IPS-18a (cell line): ENCODE measurements around the gene GLRX.

Experiments
- H3K27ac ChIP-seq: one replicate; pipeline ENCODE4 v1.5.1; 2013; ENCODE audit warnings: low read length
- H3K27me3 ChIP-seq: one replicate; pipeline ENCODE4 v1.6.1; 2013; ENCODE audit warnings: mild to moderate bottlenecking, low read length; ENCODE audit not compliant: control insufficient read depth, insufficient read depth
- H3K36me3 ChIP-seq: one replicate; pipeline ENCODE4 v1.6.1; 2013; ENCODE audit warnings: low read depth, low read length; ENCODE audit not compliant: control insufficient read depth
- H3K4me1 ChIP-seq: one replicate; pipeline ENCODE4 v1.6.1; 2013; ENCODE audit warnings: low read depth, low read length; ENCODE audit not compliant: control insufficient read depth
- H3K4me3 ChIP-seq: one replicate; pipeline ENCODE4 v1.5.1; 2013; ENCODE audit warnings: low read length
- H3K9ac ChIP-seq: one replicate; pipeline ENCODE4 v1.6.1; 2013; ENCODE audit warnings: mild to moderate bottlenecking, low read length, moderate library complexity
- H3K9me3 ChIP-seq: one replicate; pipeline ENCODE4 v1.6.1; 2013; ENCODE audit warnings: low read depth, low read length; ENCODE audit not compliant: control insufficient read depth

The GLRX gene

DNA sequence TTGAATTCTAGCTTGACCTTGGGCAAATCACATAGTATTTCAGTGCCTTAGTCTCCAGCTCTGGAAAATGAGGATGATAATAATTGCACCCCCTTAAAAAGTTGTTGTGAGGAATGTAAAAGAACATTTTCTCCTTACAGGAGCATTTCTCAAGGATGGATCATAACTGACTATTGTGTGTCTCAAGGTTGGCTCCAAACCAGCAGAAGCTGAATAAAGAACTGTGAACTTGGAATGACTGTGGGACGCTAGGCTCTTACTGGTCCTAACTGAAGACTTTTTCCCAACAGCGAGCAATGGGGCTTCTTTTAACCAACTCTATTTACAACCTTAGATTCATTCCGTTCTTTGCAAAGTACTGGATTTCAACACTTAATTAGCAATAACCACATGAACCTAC lies 26.2 kb upstream of the GLRX start:
- no peaks in the 10 kb centered on the region for H3K4me1 ChIP-seq
- no peaks in the 10 kb centered on the region for H3K36me3 ChIP-seq
- no peak overlapping the region for H3K9ac ChIP-seq
- no peaks in the 10 kb centered on the region for H3K9me3 ChIP-seq
- no peak overlapping the region for H3K27ac ChIP-seq
- H3K4me3 ChIP-seq, result no peak overlapping the region
- no peaks in the 10 kb centered on the region for H3K27me3 ChIP-seq

DNA sequence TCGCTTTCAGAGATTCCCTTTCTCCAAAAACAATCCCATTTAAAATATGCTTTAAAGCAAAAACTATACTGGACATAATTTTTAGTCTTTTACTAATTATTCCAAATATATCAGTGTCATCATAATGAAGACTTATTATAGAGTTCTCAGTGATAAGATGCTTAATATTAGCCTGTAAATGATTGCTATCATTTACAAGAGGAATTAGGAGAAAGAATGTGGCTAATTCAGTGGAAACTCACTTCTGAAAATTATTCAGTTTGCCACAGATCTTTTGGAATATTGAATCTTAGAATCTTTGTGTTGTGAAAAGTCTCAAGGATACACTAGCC lies 24.7 kb upstream of the GLRX start:
- Histone ChIP-seq H3K9me3 (no peaks in the 10 kb centered on the region), H3K27me3 (no peaks in the 10 kb centered on the region), H3K4me3 (no peak overlapping the region), H3K4me1 (no peaks in the 10 kb centered on the region), H3K9ac (no peak overlapping the region), H3K27ac (no peak overlapping the region), H3K36me3 (no peaks in the 10 kb centered on the region)

DNA sequence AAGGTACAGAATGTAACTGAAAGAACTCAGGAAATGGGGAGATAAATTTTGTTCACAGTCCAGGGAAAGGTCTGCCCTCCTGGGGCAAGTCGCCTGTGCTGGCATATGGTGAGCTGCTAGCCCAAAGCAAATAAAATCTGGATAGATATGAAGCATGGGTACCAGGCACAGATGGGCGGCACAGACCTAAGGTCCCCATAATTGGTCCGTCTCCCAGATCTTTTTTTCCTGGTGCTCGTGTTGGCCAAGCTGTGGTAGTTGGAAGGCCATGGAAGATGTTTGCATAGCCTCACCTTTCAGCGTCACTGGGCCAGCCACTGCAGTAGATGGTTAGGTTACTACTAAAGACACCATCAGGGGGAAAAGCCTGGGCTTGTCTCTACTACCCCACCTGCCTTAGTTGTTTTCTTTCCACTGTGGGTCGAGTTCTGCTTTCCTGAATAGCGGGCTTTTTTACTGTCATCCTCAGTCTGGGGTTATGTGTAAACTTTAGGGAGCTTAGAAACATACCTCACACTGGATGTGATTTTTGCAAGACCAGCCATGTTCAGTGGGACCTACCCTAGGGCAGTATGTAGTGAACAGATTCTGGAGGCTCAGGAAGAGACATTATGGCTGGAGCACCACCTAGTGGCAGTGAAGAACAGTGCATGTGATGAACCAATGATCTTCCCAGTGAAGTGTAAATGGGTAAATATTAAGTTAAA lies 24.2 kb upstream of the GLRX start:
- no peak overlapping the region for H3K4me3 ChIP-seq
- H3K9me3 ChIP-seq, result no peaks in the 10 kb centered on the region
- no peak overlapping the region for H3K27ac ChIP-seq
- H3K36me3 ChIP-seq, result no peaks in the 10 kb centered on the region
- no peaks in the 10 kb centered on the region for H3K4me1 ChIP-seq
- H3K27me3 ChIP-seq, result no peaks in the 10 kb centered on the region
- no peak overlapping the region for H3K9ac ChIP-seq

DNA sequence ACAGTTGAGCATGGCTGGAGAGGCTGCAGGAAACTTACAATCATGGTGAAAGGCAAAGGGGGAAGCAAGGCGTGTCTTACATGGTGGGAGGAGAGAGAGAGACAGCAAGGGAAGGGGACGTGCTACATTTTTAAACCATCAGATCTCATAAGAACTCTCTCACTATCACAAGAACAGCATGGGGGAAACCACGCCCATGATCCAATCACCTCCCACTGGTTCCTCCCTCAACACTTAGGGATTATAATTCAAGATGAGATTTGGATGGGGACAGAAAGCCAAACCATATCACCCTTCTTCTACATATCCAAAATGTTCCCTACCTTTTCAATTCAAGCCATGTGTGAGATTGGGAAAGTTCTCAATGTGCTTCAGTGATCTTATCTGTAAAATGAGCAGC lies 22.9 kb upstream of the GLRX start:
- H3K4me1 ChIP-seq, result no peaks in the 10 kb centered on the region
- H3K36me3 ChIP-seq, result no peaks in the 10 kb centered on the region
- H3K4me3 ChIP-seq, result no peak overlapping the region
- no peaks in the 10 kb centered on the region for H3K9me3 ChIP-seq
- no peaks in the 10 kb centered on the region for H3K27me3 ChIP-seq
- no peak overlapping the region for H3K9ac ChIP-seq
- H3K27ac ChIP-seq, result no peak overlapping the region

DNA sequence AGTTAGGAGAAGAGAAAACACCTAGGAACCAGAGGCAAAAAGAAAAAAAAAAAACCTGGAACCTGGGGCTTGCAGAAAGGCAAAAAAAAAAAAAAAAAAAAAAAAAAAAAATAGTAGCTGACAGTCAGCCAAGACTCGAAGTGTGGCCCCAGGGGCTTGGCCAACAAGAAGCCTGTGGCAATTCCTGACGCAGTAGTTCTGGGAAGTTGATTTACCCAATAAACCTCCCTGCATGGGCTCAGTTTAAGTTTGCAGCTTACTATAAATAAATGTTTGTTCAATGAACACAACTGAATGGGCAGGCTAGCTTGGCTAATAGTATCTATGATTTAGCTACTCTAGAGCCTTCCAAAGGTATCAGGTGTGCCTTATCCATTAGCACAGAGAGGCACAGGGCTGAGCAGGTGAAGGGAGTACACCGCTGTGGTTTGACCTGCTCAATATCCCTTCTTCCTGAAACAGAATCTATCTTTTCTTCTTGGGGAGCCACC lies 21.3 kb upstream of the GLRX start:
- H3K27ac ChIP-seq, result no peak overlapping the region
- H3K9me3 ChIP-seq, result no peaks in the 10 kb centered on the region
- H3K4me3 ChIP-seq, result no peak overlapping the region
- H3K4me1 ChIP-seq, result no peaks in the 10 kb centered on the region
- no peak overlapping the region for H3K9ac ChIP-seq
- no peaks in the 10 kb centered on the region for H3K27me3 ChIP-seq
- no peaks in the 10 kb centered on the region for H3K36me3 ChIP-seq

DNA sequence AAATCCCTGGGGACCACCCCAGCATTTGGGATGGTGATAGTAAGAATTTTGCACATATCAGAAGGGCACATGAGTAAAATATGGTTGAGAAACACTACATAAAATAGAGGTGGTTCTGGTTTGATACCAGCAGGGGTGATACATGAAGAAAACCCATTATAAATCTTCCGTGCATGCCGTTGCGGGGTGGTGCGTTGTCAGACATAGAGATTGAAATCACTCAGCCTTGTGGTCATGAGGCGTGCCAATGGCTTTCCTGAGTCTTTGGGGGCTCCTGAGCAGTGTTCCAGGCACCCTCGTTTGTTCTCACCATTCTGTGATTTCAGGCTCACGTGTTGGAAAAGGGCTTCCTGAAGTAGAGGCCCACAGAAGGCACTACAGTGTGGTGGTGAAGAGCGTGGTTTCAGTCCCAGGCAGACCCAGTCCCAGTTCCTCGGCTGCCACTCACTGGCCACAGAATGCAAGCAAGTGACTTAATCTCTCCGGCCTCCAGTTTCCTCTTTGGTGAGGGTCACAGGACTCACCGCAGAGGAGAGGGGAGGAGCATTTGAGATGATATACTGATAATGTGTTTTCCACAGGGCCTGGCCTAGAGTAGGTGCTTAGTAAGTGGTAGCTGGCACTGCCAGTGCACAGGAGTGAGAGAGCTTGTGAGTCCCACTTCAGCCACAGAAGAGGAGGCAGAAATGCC lies 20.5 kb upstream of the GLRX start:
- H3K27ac ChIP-seq, result no peak overlapping the region
- no peaks in the 10 kb centered on the region for H3K9me3 ChIP-seq
- H3K9ac ChIP-seq, result no peak overlapping the region
- H3K4me3 ChIP-seq, result no peak overlapping the region
- no peaks in the 10 kb centered on the region for H3K4me1 ChIP-seq
- no peaks in the 10 kb centered on the region for H3K36me3 ChIP-seq
- H3K27me3 ChIP-seq, result no peaks in the 10 kb centered on the region

DNA sequence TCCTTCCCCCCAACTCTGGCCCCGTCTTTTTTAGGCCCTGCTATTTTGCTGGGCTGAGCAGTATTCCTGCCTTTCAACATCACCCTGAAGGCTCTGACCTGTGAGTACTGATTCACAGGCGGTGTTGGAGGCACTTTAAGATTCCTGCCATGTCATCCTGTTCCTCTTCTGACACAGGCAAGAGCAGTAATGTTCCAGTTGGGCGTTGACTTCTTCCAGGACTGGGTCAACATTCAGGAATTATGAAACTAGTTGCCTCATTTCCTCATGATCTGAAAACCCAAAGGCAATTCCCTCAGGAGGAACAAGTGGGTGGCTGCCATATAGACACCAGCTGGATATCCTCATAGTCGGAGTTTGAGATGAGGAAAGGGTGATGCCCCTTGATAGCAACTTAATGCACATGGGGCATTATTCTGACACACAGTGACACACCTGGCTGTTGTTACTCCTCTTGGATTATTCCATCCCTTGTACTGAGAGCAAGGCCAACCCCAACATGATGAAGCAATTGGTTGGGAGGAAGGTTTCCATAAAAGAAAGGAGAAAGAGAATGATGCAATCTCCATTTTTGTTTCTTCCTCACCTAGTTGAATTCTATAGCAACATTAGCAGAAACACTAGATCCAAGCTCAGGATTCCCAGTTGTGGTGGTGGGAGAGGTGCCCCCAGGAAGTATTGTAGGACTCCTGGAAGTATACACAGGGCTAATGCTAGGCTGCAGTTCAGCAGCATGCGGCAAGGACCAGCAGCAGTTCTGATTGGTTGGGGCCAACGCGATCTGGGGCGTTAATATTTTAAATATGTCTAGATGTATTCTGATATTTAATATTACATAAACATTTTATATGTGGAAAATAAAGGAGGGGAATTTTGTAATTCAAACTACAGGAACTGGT lies 19.6 kb upstream of the GLRX start:
- Histone ChIP-seq H3K9ac (no peak overlapping the region), H3K4me1 (no peaks in the 10 kb centered on the region), H3K9me3 (no peaks in the 10 kb centered on the region), H3K27me3 (no peaks in the 10 kb centered on the region), H3K4me3 (no peak overlapping the region), H3K27ac (no peak overlapping the region), H3K36me3 (no peaks in the 10 kb centered on the region)

DNA sequence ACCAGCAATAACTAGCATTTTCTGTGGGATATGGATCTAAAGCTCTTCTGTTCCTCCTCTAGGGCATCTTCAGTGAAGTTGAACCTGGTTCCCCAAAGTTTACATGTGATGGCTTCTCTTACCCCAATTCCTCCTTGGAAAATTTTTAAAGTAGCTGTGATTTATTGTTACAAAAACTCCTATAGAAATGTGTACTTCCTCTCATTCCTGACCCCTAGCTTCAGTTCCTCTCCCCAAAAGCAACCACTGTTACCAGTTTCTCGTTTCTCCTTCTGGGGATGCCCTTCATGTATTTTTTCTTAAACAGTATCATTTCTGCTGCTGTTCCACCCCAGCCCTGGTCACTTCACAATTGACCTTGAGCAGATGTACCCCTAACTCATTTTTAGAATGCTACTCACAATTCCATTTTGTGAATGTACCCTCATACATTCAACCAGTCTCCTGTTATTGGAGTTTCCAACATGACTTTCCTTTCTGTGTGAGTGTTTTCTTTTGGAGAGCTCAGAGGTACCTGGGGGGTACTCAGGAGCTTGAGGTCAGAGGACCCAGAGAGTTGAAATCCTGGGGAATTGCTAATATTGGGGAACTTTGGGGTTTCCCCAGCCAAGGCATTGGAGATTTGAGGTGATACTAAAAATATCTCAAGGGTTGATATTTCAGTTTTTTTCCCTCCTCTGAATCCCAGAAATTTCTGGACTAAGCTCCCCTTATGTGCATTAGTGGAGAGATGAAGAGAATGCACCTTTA lies 18.6 kb upstream of the GLRX start:
- no peak overlapping the region for H3K9ac ChIP-seq
- no peak overlapping the region for H3K4me3 ChIP-seq
- H3K4me1 ChIP-seq, result no peaks in the 10 kb centered on the region
- no peaks in the 10 kb centered on the region for H3K9me3 ChIP-seq
- H3K27me3 ChIP-seq, result no peaks in the 10 kb centered on the region
- no peak overlapping the region for H3K27ac ChIP-seq
- H3K36me3 ChIP-seq, result no peaks in the 10 kb centered on the region

DNA sequence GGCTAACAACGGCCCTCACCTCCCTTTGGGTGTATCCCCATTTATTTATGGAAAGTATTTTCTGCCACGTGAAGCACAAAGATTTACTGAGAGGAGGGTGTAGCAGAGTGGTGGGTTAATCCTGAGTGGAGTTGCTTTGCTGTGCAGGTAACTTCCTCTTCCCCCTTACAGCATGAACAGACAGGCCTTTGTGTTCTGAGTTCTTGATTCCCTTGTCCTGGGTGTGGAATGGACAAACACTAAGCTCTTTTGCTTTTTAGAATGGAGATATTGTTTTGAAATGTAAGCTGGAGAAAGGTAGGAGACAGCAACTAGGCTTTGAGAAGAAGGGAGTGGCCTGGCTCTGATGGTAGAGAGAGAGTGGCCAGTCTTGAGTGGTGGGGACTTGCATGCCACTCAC lies 17.1 kb upstream of the GLRX start:
- H3K4me3 ChIP-seq, result no peak overlapping the region
- no peak overlapping the region for H3K27ac ChIP-seq
- no peaks in the 10 kb centered on the region for H3K4me1 ChIP-seq
- H3K36me3 ChIP-seq, result no peaks in the 10 kb centered on the region
- H3K9ac ChIP-seq, result no peak overlapping the region
- H3K27me3 ChIP-seq, result no peaks in the 10 kb centered on the region
- H3K9me3 ChIP-seq, result no peaks in the 10 kb centered on the region

DNA sequence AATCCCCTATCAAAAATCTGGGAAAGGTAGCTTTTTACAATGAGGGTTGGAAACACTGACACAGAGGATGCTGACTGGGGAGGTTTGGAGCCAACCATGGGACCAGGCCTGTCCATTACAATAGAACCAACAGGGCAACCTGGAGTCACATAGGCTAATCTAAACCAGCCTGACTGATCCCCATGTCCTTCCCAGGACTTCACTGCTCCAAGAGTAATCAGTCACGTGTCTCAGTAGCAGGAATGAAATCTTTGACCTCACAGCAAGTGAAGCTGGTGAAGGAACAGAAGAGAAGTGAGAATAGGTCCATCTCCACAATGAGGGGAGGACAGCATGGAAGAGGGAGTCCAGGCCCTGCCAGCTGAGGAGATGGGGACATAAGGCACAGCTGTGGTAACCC lies 16.0 kb upstream of the GLRX start:
- no peaks in the 10 kb centered on the region for H3K36me3 ChIP-seq
- H3K4me1 ChIP-seq, result no peaks in the 10 kb centered on the region
- no peaks in the 10 kb centered on the region for H3K9me3 ChIP-seq
- no peak overlapping the region for H3K9ac ChIP-seq
- no peak overlapping the region for H3K27ac ChIP-seq
- peaks cover 5% of the 10 kb centered on the region for H3K27me3 ChIP-seq
- H3K4me3 ChIP-seq, result no peak overlapping the region

DNA sequence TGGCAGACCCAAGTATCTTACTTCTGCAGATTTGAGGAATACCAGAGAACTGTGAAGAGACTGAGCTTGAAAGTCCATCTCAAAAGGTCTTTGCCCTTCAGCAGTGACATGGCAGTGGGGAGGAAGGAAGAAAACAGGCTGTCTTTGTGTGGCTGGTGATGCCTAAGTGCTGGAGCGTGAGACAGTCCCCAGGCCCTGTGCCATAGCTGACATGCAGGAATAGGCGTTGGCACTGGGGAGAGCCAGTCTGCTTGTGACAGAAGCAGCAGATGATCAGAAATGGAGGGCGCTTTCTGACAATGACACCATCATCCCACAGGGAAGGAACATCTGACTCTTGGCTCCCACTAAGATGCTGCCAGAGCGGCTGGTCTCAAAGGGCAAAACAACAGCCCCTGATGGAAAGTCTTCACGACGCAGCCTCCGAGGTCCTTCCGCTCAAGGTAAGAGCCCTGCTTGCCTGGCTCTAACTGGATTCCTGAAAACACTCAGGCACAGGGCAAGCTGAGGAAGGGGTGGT lies 15.5 kb upstream of the GLRX start:
- Histone ChIP-seq H3K4me1 (no peaks in the 10 kb centered on the region), H3K9me3 (no peaks in the 10 kb centered on the region), H3K36me3 (no peaks in the 10 kb centered on the region), H3K4me3 (no peak overlapping the region), H3K27ac (no peak overlapping the region), H3K27me3 (peaks cover 5% of the 10 kb centered on the region), H3K9ac (no peak overlapping the region)
